Hepatocyte (in vitro differentiated cells): ENCODE results near the gene BBIP1. TPM values are rescaled to one million over a fixed set of nuclear protein-coding genes. Genes with fewer than 3 reads are reported as not detected.

Experiments used
- DNase-seq: peaks from one replicate; pipeline ENCODE4 v3.0.0-alpha.2; 2016; ENCODE audit warnings: low spot score
- H2AFZ ChIP-seq: fragments of 200-600 bp; sonication (generic); 2 replicates; pipeline ENCODE4 v1.6.0; 2016; ENCODE audit warnings: antibody characterized with exemption, mild to moderate bottlenecking
- H3K27ac ChIP-seq: fragments of 200-600 bp; sonication (generic); 2 replicates; pipeline ENCODE4 v1.5.1; 2016; ENCODE audit warnings: mild to moderate bottlenecking
- H3K27me3 ChIP-seq: fragments of 200-600 bp; sonication (generic); 2 replicates; pipeline ENCODE4 v1.6.1; 2016
- H3K36me3 ChIP-seq: fragments of 200-600 bp; sonication (generic); replicated peaks from 2 replicates; pipeline ENCODE4 v1.5.1; 2016; ENCODE audit warnings: low read depth; ENCODE audit not compliant: insufficient read depth
- H3K4me1 ChIP-seq: fragments of 200-600 bp; sonication (generic); 2 replicates; pipeline ENCODE4 v1.5.1; 2016; ENCODE audit warnings: mild to moderate bottlenecking, moderate library complexity; ENCODE audit not compliant: insufficient read depth
- H3K4me2 ChIP-seq: fragments of 200-600 bp; sonication (generic); 2 replicates; pipeline ENCODE4 v1.6.0; 2016
- H3K4me3 ChIP-seq: fragments of 200-600 bp; sonication (generic); 2 replicates; pipeline ENCODE4 v1.5.1; 2016; ENCODE audit warnings: mild to moderate bottlenecking
- H3K79me2 ChIP-seq: fragments of 200-600 bp; sonication (generic); 2 replicates; pipeline ENCODE4 v1.6.0; 2017; ENCODE audit warnings: mild to moderate bottlenecking
- H3K9me2 ChIP-seq: fragments of 200-600 bp; sonication (generic); replicated peaks from 2 replicates; pipeline ENCODE4 v1.6.0; 2017; ENCODE audit warnings: mild to moderate bottlenecking; ENCODE audit not compliant: insufficient read depth
- H3K9me3 ChIP-seq: fragments of 200-600 bp; sonication (generic); 2 replicates; pipeline ENCODE4 v1.5.1; 2016; ENCODE audit warnings: low read depth, mild to moderate bottlenecking
- H4K20me1 ChIP-seq: fragments of 200-600 bp; sonication (generic); 2 replicates; pipeline ENCODE4 v1.6.0; 2016; ENCODE audit warnings: mild to moderate bottlenecking; ENCODE audit not compliant: insufficient read depth, poor library complexity, severe bottlenecking
- EZH2 ChIP-seq: fragments of 200-600 bp; sonication (generic); IDR thresholded peaks from 2 replicates; pipeline ENCODE4 v1.6.1; 2016; ENCODE audit warnings: antibody characterized with exemption, mild to moderate bottlenecking, borderline replicate concordance
- EZH2phosphoT487 ChIP-seq: fragments of 200-600 bp; sonication (generic); IDR thresholded peaks from one replicate; pipeline ENCODE4 v1.6.1; 2018; ENCODE audit warnings: antibody characterized with exemption, mild to moderate bottlenecking, low read depth, moderate library complexity; ENCODE audit not compliant: unreplicated experiment, severe bottlenecking
- WGBS: methylation state at CpG from one replicate; pipeline ENCODE4 v1.1.6; 2016; ENCODE audit warnings: low lambda C conversion rate; ENCODE audit errors: missing lambda C conversion rate; 5-methylcytosine and 5-hydroxymethylcytosine counted together
- polyA plus RNA-seq: library from polyadenylated mRNA; unstranded; fragments of >200 nt; fragmentation: Nextera tagmentation; extraction: Ambion mirVana; gene quantifications from 2 replicates; pipeline ENCODE4 v1.2.1, GENCODE V29; 2016
- total RNA-seq: library from RNA; depleted of rRNA; stranded (reverse); fragments of >200 nt; gene quantifications from 2 replicates; pipeline ENCODE4 v1.2.3, GENCODE V29; 2014
- TF ChIP-seq, protein P1 (sequence below): fragments of 200-600 bp; sonication (generic); IDR thresholded peaks from 2 replicates; pipeline ENCODE4 v1.5.1; 2016; ENCODE audit warnings: antibody characterized with exemption, mild to moderate bottlenecking; ENCODE audit not compliant: poor library complexity

Gene BBIP1, protein sequence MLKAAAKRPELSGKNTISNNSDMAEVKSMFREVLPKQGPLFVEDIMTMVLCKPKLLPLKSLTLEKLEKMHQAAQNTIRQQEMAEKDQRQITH
- total RNA-seq (21.2 and 47.9 TPM in 2 replicates), polyA plus RNA-seq (19.7 and 21.5 TPM in 2 replicates)

DNA sequence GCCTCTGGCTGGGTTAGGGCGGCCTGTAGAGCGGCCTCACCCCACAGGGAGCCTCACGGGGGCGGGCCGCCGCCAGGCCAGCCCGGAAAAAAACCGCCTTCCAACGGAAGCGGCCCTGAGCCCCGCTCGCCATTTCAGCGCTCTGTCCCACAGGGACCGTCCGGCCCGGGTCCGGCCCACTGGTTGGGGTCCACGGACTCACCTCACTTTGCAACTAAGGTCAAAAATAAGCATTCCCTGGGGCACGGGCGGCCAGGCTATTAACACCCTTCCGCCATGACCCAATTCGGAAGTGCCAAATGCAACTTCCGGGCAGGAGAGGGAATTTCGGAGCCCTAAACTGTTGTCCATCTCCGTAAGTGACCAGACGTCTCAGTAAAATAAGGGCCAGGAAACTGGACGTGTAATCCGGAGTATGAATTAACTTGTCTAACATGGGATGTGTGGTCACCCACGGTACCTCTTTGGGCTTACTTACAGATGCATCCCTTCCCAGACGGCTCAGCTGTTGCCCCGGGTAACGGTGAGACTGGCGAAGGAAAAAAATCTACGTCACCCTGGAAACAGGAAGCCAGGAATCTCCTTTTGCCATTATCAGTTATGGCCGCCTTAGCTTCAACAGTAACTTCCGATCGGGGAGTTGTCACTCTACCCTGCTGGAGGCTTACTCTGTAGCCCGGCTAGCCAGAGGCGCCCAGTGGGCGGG lies at the start of gene BBIP1:
BBIP1 (minus strand) TSS at position 538 of the 706 bp plus-strand sequence. CDS start 1,023 bp downstream, outside the sequence.
- peak within 1 kb of the TSS; percentile 82 for H3K4me2 ChIP-seq
- H4K20me1 ChIP-seq: peaks cover 36% of the 10 kb centered on the region
- H3K27ac ChIP-seq: peak within 1 kb of the TSS; percentile 96
- H3K4me1 ChIP-seq: peaks cover 15% of the 10 kb centered on the region
- TF ChIP-seq EZH2 (no peak), EZH2phosphoT487 (no peak)
- TF ChIP-seq, protein P1, sequence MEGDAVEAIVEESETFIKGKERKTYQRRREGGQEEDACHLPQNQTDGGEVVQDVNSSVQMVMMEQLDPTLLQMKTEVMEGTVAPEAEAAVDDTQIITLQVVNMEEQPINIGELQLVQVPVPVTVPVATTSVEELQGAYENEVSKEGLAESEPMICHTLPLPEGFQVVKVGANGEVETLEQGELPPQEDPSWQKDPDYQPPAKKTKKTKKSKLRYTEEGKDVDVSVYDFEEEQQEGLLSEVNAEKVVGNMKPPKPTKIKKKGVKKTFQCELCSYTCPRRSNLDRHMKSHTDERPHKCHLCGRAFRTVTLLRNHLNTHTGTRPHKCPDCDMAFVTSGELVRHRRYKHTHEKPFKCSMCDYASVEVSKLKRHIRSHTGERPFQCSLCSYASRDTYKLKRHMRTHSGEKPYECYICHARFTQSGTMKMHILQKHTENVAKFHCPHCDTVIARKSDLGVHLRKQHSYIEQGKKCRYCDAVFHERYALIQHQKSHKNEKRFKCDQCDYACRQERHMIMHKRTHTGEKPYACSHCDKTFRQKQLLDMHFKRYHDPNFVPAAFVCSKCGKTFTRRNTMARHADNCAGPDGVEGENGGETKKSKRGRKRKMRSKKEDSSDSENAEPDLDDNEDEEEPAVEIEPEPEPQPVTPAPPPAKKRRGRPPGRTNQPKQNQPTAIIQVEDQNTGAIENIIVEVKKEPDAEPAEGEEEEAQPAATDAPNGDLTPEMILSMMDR: no peak
- no peaks in the 10 kb centered on the region for H3K36me3 ChIP-seq
- WGBS: under 1% methylated on average over 40 of the region's 40 CpGs
- no peaks in the 10 kb centered on the region for H3K27me3 ChIP-seq
- H3K79me2 ChIP-seq: peaks cover 50% of the 10 kb centered on the region
- H3K4me3 ChIP-seq: peak within 1 kb of the TSS; percentile 55
- H3K9me3 ChIP-seq: no peaks in the 10 kb centered on the region
- no peaks in the 10 kb centered on the region for H3K9me2 ChIP-seq
- peak; percentile 100 for DNase-seq
- peak within 1 kb of the TSS; percentile 56 for H2AFZ ChIP-seq

- Histone ChIP-seq H3K4me1 (no peaks in the 10 kb centered on the region), H3K9me2 (no peaks in the 10 kb centered on the region), H3K27ac (no peak overlapping the region), H2AFZ (no peak overlapping the region), H3K9me3 (no peaks in the 10 kb centered on the region), H4K20me1 (peaks cover 39% of the 10 kb centered on the region), H3K4me3 (no peak overlapping the region), H3K79me2 (peaks cover 97% of the 10 kb centered on the region), H3K36me3 (no peaks in the 10 kb centered on the region), H3K27me3 (no peaks in the 10 kb centered on the region), H3K4me2 (no peak overlapping the region)
- WGBS: 0% methylated on average over 1 of the region's 1 CpG
- no peak for DNase-seq
- TF ChIP-seq, protein P1: no peak
- no peak for TF ChIP-seq EZH2
- no peak for TF ChIP-seq EZH2phosphoT487
These were observed 48.7 kb upstream of the BBIP1 start for GRCh38 chr10:110967645-110968044.

GRCh38 chr10:110967009-110967630 lies 48.1 kb upstream of the BBIP1 start:
- Histone ChIP-seq H3K79me2 (peaks cover 97% of the 10 kb centered on the region), H3K9me2 (no peaks in the 10 kb centered on the region), H3K4me3 (no peak overlapping the region), H4K20me1 (peaks cover 41% of the 10 kb centered on the region), H3K36me3 (no peaks in the 10 kb centered on the region), H3K4me2 (no peak overlapping the region), H3K4me1 (no peaks in the 10 kb centered on the region), H3K9me3 (no peaks in the 10 kb centered on the region), H3K27me3 (no peaks in the 10 kb centered on the region), H3K27ac (no peak overlapping the region), H2AFZ (no peak overlapping the region)
- TF ChIP-seq, protein P1: no peak
- TF ChIP-seq EZH2: no peak
- no peak for TF ChIP-seq EZH2phosphoT487
- WGBS: 92% methylated on average over 3 of the region's 3 CpGs
- DNase-seq: no peak
